GM20431 (cell line): Measurements from ENCODE around the gene NAV2.

Experiments used
- in situ Hi-C: fragments of 300-500 bp; cut with MseI, MboI; formaldehyde crosslinking; loops from one replicate; pipeline ENCODE4 v1.15.0; 2020; ENCODE audit warnings: low sequenced_read_pairs; ENCODE audit not compliant: unreplicated experiment

NAV2 gene

GRCh38 chr11:20017320-20017719 is 304.7 kb downstream of the NAV2 start:
- in situ Hi-C loops = no loop called here

GRCh38 chr11:20020198-20020597 is 307.6 kb downstream of the NAV2 start:
- in situ Hi-C loops = no loop called here

GRCh38 chr11:20020716-20021115 is 308.1 kb downstream of the NAV2 start:
- in situ Hi-C loops = no loop called here

DNA sequence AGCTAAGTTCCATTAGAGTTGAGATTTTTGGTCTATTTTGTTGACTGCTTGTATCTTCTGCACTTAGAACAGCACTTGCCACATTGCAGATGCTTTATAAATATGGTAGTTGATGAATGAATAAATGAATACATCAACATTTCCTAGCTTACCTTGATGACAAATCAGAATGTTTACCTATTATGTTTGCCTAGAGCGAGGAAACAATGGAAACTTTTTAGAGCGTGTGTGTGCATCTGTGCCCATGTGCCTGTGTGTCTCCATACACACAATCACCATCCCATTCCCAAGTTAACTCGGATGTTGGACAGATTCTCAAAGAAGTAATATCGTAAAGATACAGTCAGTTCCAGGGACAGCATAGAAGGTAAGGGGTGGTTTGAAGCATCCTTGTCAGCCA is 308.6 kb downstream of the NAV2 start:
- in situ Hi-C loops = no loop called here

DNA sequence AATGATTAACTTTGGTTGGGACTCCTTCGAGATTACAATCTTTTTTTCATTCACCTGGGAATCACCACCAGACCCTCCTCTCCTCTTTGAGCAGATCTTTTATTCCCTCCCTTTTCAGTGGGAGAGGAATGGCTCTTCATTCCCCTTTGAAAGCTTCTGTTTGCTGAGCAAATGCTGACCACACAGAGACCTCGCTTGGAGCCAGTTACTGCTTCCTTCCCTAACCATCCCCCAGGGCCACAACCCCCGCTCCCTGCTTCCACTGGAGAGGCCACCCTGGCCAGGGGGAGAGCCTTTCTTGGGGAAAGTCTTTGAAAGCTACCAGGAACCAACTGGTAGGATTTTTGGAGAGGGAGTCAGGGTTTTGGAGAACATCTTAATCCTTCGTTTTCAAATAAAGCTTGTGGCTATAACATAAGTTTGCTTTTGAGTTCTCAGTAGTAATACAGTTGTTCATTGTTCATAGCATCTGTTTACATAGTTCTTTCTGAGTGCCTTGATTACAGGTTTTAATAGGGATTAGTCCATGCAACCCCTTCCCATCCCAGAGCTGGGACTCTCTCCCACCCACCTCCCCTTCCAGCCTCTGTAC is 309.2 kb downstream of the NAV2 start:
- in situ Hi-C loops = no loop called here

DNA sequence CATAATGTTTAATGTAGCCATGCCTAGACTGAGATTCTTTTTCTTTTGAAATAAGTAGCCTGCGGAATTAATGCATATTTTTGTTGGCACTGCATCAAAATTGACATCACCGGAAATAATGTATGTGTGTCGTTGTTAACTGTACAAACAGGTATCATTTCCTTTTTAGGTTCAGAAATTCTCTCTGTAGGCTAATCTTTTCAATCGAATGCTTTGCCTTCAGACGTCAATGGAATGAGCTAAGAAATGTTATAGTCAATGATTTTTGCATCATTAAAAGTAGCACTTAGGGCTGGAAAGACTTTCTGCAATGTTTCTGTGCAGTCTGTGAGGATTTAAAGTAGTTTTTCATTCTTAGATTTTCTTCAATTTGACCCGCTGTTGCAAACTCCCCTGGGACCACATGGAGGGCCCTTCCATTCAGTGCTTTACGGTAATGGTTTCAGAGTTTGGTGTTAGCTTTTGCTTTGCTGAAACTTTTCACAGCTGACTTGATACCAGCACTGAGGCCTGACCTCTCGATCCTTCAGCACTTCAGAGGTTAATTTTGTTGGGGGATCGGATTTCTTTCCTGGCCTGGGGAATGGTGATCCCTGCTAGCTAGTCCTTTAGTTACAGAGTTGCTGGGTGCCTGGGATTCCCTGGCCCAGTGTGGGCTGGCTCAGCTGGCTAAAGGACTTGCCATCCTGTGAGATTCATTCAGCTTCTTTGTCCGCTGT is 309.9 kb downstream of the NAV2 start:
- in situ Hi-C loops = no loop called here

DNA sequence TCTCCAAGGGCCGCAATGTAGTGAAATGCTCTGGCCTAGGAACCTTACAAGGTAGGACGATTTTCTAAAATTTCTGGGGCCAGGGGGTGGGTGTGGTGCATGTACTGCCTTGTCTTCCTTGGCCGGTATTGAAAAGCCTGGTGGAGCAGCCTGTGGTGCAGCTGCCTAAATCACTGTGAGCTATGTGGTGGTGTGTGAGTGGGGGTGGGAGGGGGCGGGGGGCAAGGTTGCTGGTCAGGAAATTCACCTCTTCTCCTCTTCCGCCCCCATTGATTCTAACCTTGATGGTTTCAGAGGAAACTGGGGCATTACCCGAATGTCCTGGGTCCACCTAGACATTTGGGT is 310.4 kb downstream of the NAV2 start:
- in situ Hi-C loops = no loop called here

DNA sequence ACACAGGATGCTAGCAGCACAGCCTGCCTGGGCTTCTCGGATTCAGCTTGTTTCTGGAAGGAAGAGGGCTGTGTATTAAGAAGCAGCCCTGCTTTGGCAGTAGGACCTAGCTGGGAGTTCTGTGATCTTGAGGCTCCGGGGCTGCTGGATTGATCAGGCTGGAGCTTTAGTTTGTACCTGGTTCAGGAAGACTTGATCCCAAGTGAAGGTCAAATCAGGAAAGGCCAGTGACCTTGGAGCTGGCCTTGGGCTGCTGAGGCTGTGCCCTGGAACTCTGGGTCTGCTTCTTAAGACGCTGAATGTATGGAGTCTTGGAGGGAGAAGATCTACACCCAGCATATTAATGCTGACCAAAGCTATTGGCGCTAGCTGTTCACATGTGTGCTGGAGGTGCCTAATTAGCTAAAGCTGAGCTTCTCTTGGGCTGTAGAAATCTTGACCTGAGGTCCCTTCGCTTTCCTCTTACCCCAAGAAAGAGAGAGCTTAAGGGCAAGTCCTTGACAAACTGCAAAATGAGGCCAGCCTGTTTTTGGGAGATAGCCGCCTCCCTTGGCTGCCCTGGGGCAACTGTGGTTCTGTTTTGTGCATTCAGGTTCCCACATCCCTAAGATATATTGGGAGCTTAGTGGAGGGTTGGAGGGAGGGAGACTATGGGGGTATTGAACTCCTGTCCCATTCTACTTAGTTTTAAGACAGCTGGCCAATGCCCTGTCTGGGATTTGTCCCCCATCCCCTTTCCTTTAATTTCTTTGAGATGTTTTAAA is 311.7 kb downstream of the NAV2 start:
- in situ Hi-C loops = no loop called here

GRCh38 chr11:20025332-20025840 is 312.7 kb downstream of the NAV2 start:
- in situ Hi-C loops = no loop called here

- in situ Hi-C loops = no loop called here
Observed at GRCh38 chr11:20026629-20027555, 314.3 kb downstream of the NAV2 start.

- in situ Hi-C loops = no loop called here
Observed at GRCh38 chr11:20027556-20028013, 314.9 kb downstream of the NAV2 start.

DNA sequence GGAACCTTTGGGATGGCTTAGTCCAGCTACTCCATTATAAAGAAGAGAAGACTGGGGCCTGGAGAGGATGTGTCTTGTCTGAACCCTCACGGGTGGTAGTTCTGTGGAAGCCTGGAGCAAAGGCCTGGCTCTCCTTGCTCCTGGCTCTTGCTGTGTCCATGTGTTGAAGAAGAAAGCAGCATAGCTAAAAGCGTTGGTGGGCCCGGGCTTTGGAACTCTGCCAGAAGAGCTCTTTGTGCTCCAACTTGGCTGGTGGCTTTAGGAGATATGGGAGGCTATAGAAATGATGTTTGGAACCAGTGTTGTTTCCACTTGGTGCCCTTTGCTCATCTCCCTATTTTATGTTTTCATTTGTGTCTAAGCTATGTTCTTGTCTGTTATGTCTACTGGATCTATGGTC is 316.6 kb downstream of the NAV2 start:
- in situ Hi-C loops = no loop called here

DNA sequence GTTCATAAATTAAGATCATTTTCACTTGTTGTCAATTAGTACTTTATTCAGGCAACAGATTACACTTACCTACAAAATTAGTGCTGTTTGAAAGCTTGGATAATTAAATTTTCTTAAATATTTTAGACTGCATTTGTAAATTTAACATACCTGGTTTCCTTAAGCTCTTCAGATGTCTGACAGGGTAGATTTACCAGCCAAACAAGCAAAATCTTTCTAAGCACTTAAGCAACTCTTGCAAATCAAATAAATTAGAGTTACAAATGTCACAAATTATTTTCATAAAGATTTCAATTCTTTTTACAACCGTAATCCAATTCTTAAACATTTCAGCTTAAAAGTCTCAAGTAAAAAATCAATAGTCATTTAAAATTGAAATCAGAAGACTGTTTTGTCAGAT is 317.8 kb downstream of the NAV2 start:
- in situ Hi-C loops = no loop called here

GRCh38 chr11:20031155-20032001 is 318.7 kb downstream of the NAV2 start:
- in situ Hi-C loops = no loop called here

GRCh38 chr11:20032127-20032526 is 319.5 kb downstream of the NAV2 start:
- in situ Hi-C loops = no loop called here

- in situ Hi-C loops = no loop called here
Observed at GRCh38 chr11:20032577-20033260, 320.1 kb downstream of the NAV2 start.

- in situ Hi-C loops = no loop called here
Observed at GRCh38 chr11:20033806-20034205, 321.2 kb downstream of the NAV2 start.

DNA sequence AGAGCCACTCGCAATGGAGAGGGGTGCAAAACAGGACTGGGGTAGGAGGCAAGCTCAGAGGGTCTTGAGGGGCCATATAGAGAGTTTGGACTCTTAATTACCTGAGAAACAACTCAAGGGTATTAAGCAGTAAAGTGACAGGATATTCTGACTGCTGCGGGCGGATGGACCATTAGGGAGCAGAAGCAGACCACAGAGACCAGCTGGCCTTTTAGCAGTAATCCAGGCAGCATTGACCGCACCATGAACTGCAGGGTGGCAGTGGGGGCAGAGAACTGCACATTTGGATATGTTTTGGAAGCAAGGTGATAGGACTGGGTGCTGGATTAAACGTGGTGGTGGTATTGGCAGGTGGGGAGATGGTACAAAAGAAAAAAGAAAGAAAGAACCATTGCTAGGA is 322.3 kb downstream of the NAV2 start:
- in situ Hi-C loops = no loop called here

DNA sequence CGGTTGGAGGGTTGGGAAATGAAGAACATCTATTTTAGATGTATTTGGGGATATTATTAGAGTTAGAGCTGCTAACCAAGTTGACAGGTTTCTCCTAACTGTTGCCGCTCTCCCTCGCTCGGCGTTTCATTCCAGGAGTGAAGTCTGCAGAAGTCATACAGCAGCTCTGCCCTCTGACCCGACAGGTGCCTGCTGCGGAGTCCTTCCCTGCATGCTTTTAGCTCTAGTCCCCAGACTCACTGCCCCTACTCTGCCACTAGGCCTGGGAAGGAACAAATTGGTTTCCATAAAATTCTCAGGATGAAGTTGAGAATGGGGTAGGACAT is 322.7 kb downstream of the NAV2 start:
- in situ Hi-C loops = no loop called here
